PFSK-1 (cell line): Measurements from ENCODE around the gene RPS3.

ENCODE experiments used
- FOXP2 ChIP-seq: optimal IDR thresholded peaks from 2 replicates; pipeline ENCODE3; 2011; ENCODE audit warnings: borderline replicate concordance, control low read depth, inconsistent platforms; ENCODE audit not compliant: insufficient read depth; ENCODE audit errors: extremely low read length, extremely low read depth
- POLR2AphosphoS5 ChIP-seq: IDR thresholded peaks from 2 replicates; pipeline ENCODE4 v1.6.1; 2012; ENCODE audit warnings: low read depth, mild to moderate bottlenecking, control low read depth, low read length, moderate library complexity
- SIN3A ChIP-seq: IDR thresholded peaks from 2 replicates; pipeline ENCODE4 v1.6.1; 2012; ENCODE audit warnings: mild to moderate bottlenecking, low read length, moderate library complexity, borderline replicate concordance; ENCODE audit not compliant: insufficient read depth
- TAF1 ChIP-seq: IDR thresholded peaks from 2 replicates; pipeline ENCODE4 v1.6.1; 2012; ENCODE audit warnings: low read length, control low read depth, borderline replicate concordance; ENCODE audit not compliant: insufficient read depth
- TF ChIP-seq, protein P1 (sequence below), 2 experiments: IDR thresholded peaks; 2 replicates each; pipeline versions ENCODE4 v1.6.1 to v1.8.0; 2011 to 2012; ENCODE audit warnings: low read depth in 2 of 2, low read length in 2 of 2, control low read depth in 1 of 2, inconsistent platforms in 1 of 2, mild to moderate bottlenecking in 1 of 2, moderate library complexity in 1 of 2; ENCODE audit not compliant: insufficient read depth in 1 of 2

The RPS3 gene

DNA sequence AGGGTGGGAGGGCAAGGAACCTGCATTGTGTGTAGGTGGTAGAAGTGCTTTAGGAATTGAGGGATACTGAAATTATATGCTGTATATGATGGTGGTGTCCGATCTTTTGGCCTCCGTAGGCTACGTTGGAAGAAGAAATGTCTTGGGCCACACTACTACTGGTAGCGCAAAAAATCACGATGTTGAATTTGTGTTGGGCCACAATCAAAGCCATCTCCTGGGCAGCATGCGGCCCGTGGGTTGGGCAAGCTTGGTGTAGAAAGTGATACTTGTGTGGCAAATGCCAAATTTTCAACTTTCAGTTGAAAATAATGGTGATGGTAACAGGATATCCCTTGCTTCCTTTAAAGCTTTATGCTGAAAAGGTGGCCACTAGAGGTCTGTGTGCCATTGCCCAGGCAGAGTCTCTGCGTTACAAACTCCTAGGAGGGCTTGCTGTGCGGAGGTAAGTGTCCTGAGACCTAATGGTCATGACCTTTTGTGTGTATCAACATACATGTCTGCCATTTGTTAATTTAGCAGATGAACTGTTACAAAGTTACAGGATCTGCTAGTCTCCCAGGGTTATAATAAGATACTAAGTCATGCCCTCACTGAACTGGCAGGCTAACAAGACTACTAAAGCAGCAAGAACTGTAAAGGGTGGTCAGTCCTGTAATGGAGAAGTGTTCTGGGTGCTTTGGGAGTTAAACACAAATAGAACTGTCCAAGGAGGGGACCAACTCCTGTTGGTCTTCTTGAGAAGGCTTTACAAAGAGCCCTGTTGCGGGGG is 2.9 kb downstream of the RPS3 start:
- TF ChIP-seq FOXP2 (no peak), POLR2AphosphoS5 (peak; percentile 26), SIN3A (no peak), TAF1 (no peak)
- TF ChIP-seq, protein P1, sequence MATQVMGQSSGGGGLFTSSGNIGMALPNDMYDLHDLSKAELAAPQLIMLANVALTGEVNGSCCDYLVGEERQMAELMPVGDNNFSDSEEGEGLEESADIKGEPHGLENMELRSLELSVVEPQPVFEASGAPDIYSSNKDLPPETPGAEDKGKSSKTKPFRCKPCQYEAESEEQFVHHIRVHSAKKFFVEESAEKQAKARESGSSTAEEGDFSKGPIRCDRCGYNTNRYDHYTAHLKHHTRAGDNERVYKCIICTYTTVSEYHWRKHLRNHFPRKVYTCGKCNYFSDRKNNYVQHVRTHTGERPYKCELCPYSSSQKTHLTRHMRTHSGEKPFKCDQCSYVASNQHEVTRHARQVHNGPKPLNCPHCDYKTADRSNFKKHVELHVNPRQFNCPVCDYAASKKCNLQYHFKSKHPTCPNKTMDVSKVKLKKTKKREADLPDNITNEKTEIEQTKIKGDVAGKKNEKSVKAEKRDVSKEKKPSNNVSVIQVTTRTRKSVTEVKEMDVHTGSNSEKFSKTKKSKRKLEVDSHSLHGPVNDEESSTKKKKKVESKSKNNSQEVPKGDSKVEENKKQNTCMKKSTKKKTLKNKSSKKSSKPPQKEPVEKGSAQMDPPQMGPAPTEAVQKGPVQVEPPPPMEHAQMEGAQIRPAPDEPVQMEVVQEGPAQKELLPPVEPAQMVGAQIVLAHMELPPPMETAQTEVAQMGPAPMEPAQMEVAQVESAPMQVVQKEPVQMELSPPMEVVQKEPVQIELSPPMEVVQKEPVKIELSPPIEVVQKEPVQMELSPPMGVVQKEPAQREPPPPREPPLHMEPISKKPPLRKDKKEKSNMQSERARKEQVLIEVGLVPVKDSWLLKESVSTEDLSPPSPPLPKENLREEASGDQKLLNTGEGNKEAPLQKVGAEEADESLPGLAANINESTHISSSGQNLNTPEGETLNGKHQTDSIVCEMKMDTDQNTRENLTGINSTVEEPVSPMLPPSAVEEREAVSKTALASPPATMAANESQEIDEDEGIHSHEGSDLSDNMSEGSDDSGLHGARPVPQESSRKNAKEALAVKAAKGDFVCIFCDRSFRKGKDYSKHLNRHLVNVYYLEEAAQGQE (IDR thresholded peaks at IDR 0.05; ENCODE audit: insufficient read depth in 1 of 2, low read depth in 2 of 2, low read length in 2 of 2): no peak

DNA sequence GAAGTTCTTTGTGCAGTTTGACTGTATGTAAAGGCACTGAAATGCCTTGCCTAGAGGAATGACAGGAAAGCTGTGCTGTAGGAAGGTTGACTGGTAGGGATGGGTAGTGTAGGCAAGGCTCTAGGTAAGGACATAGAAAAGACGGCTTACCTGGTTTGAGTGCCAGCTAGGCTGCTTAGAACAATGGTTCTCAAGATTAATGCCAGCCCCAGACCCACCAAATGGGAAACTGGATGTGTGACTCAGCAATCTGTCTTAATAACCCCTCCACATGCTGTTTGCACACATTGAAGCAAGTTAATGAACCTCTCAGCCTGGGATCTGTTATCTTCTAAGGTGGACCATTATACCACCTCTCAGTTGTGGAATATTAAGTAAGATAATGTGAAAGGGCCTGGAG is 3.7 kb downstream of the RPS3 start:
- TF ChIP-seq, protein P1 (IDR thresholded peaks at IDR 0.05; ENCODE audit: insufficient read depth in 1 of 2, low read depth in 2 of 2, low read length in 2 of 2): no peak
- TF ChIP-seq TAF1: no peak
- TF ChIP-seq SIN3A: no peak
- no peak; the same call in 1 of the 2 replicates for TF ChIP-seq POLR2AphosphoS5
- TF ChIP-seq FOXP2: no peak

DNA sequence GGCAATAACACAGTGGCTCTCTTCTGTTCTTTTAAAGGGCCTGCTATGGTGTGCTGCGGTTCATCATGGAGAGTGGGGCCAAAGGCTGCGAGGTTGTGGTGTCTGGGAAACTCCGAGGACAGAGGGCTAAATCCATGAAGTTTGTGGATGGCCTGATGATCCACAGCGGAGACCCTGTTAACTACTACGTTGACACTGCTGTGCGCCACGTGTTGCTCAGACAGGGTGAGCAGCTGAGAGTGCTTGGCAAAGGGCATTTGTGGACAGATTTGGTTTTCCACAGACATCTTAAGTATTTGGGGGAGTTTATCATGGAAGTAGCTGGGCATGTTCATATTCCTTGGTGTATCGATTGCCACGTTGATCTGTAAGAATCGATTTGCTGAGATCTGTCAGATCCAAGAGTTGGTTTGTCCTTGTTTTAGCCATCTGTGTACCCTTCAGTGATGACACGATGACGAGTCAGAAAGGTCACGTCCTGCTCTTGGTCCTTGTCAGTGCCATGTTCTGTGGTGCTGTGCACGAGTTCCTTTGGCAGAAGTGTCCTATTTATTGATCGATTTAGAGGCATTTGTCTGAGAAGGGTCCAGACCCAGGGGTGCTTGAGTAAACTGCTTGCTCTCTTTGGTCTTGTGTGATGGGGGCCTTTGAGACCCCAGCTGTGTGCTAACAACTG is 4.8 kb downstream of the RPS3 start:
- no peak for TF ChIP-seq TAF1
- no peak for TF ChIP-seq SIN3A
- TF ChIP-seq POLR2AphosphoS5: peak; percentile 59; the same call in 1 of the 2 replicates
- TF ChIP-seq, protein P1 (IDR thresholded peaks at IDR 0.05; ENCODE audit: insufficient read depth in 1 of 2, low read depth in 2 of 2, low read length in 2 of 2): no peak
- no peak for TF ChIP-seq FOXP2

DNA sequence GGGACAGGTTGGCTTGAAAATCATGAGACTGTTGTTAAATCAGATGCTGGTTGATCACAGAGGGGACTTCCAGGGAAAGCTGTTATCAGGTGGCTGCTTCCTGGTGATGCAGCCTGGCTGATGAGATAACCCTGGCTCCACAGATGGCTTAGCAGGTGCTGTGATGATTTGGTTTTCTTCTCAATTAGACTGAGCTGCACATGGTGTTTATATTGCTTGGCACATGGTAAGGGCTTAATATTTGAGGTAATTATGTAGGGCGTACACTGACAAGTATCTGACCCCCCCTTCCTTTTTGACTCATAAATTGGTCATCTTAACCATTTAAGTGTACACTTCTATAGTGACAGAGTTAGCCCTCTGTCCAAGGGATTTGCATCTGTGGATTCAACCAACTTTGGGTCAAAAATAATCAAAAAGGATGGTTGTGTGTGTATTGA is 7.0 kb downstream of the RPS3 start:
- TF ChIP-seq, protein P1 (IDR thresholded peaks at IDR 0.05; ENCODE audit: insufficient read depth in 1 of 2, low read depth in 2 of 2, low read length in 2 of 2): no peak
- TF ChIP-seq FOXP2 (no peak), POLR2AphosphoS5 (peak; percentile 3; the same call in 1 of the 2 replicates), TAF1 (no peak), SIN3A (no peak)
